ENCODE measurements around the gene MAP2K6.

DNA sequence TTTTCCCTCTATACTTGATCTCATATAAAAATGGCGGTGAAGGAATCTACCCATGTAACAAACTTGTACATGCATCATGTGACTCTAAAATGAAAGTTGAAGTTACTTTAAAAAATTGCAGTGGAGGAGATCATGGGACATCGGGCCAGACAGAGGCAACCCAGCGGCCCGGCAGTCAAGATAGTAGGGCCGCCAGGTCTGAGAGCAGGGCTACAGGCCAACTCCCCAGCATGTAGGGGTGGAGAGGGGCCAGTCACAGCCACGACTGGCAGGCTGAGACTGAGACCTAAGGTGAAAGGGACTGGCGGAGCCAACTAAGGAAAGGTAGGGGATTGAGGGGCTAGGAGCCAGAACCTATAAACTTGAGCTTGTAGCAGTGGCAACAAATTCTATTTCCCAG is 150.9 kb downstream of the MAP2K6 start:
- TF ChIP-seq, protein P1, sequence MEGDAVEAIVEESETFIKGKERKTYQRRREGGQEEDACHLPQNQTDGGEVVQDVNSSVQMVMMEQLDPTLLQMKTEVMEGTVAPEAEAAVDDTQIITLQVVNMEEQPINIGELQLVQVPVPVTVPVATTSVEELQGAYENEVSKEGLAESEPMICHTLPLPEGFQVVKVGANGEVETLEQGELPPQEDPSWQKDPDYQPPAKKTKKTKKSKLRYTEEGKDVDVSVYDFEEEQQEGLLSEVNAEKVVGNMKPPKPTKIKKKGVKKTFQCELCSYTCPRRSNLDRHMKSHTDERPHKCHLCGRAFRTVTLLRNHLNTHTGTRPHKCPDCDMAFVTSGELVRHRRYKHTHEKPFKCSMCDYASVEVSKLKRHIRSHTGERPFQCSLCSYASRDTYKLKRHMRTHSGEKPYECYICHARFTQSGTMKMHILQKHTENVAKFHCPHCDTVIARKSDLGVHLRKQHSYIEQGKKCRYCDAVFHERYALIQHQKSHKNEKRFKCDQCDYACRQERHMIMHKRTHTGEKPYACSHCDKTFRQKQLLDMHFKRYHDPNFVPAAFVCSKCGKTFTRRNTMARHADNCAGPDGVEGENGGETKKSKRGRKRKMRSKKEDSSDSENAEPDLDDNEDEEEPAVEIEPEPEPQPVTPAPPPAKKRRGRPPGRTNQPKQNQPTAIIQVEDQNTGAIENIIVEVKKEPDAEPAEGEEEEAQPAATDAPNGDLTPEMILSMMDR (IDR thresholded peaks at IDR 0.05; ENCODE audit: borderline replicate concordance, extremely low read depth, low read length, poor library complexity, severe bottlenecking): no peak
- no peak for TF ChIP-seq EZH2 (IDR thresholded peaks at IDR 0.05; ENCODE audit: borderline replicate concordance, low read depth, low read length, severe bottlenecking)
